K562 (cell line): Measurements from ENCODE around the gene TCEAL8. TPM values are rescaled to one million over a fixed set of nuclear protein-coding genes. Genes with fewer than 3 reads are reported as not detected.

Experiments used
- BCOR ChIP-seq: fragments of 450-650 bp; IDR thresholded peaks from 2 replicates; pipeline ENCODE4 v1.6.1; 2016
- CBFA2T2 ChIP-seq: fragments of 450-650 bp; conservative IDR thresholded peaks from 2 replicates; pipeline ENCODE4 v1.6.1; 2017; ENCODE audit warnings: mild to moderate bottlenecking
- CREBBP ChIP-seq: IDR thresholded peaks from one replicate; pipeline ENCODE4 v1.6.1; 2012; ENCODE audit warnings: low read depth, mild to moderate bottlenecking, control low read depth, inconsistent platforms, low read length
- DLX4 ChIP-seq: fragments of 250-450 bp; sonication (Bioruptor Pico); IDR thresholded peaks from 2 replicates; pipeline ENCODE4 v1.6.1; 2021; ENCODE audit warnings: mild to moderate bottlenecking
- EP400 ChIP-seq: fragments of 450-650 bp; IDR thresholded peaks from 2 replicates; pipeline ENCODE4 v1.6.1; 2017; ENCODE audit warnings: antibody characterized with exemption, mild to moderate bottlenecking, moderate library complexity
- KDM2B ChIP-seq: fragments of 250-450 bp; sonication (Bioruptor Pico); IDR thresholded peaks from 2 replicates; pipeline ENCODE4 v1.8.0; 2021; ENCODE audit warnings: mild to moderate bottlenecking, moderate library complexity
- LEF1 ChIP-seq: fragments of 450-650 bp; IDR thresholded peaks from 2 replicates; pipeline ENCODE4 v1.6.1; 2016; ENCODE audit warnings: mild to moderate bottlenecking
- NFIX ChIP-seq: fragments of 250-450 bp; sonication (Bioruptor Pico); IDR thresholded peaks from 2 replicates; pipeline ENCODE4 v1.4.0; 2020; ENCODE audit warnings: low read depth, mild to moderate bottlenecking, moderate library complexity
- NUFIP1 ChIP-seq: fragments of 450-650 bp; IDR thresholded peaks from 2 replicates; pipeline ENCODE4 v1.6.1; 2018; ENCODE audit not compliant: partially characterized antibody
- PTBP1 ChIP-seq: fragments of 200-400 bp; formaldehyde crosslinking; IDR thresholded peaks from 2 replicates; pipeline ENCODE4 v1.6.1; 2017; ENCODE audit warnings: low read depth, low read length
- RBM14 ChIP-seq: fragments of 200-400 bp; formaldehyde crosslinking; IDR thresholded peaks from 2 replicates; pipeline ENCODE4 v1.6.1; 2018; ENCODE audit warnings: low read depth, mild to moderate bottlenecking, low read length, moderate library complexity, borderline replicate concordance; ENCODE audit not compliant: insufficient read depth
- ZNF589 ChIP-seq: fragments of 200-800 bp; sonication (Bioruptor generic); IDR thresholded peaks from 2 replicates; pipeline ENCODE4 v1.6.1; 2016; ENCODE audit warnings: low read depth, missing genetic modification characterization, missing compliant biosample characterization
- ZNF696 ChIP-seq: fragments of 250-450 bp; sonication (Bioruptor Pico); conservative IDR thresholded peaks from 2 replicates; pipeline ENCODE4 v1.4.0; 2020; ENCODE audit warnings: mild to moderate bottlenecking, moderate library complexity
- polyA plus RNA-seq, 8 experiments: library from polyadenylated mRNA; depleted of rRNA in 4 of 8; stranded (reverse) in 5 of 8; unstranded in 3 of 8; fragments of >200 nt; fragmentation: Nextera tagmentation in 2 of 8; fragmentation: Illumina TruSeq in 1 of 8; extraction: Ambion mirVana in 2 of 8; extraction: Trizol in 1 of 8; gene quantifications; 2 replicates each; pipeline versions ENCODE4 v1.2.1 to v1.2.3, GENCODE V29; 2011 to 2014; ENCODE audit warnings: inconsistent platforms in 1 of 8, missing spikeins in 1 of 8
- total RNA-seq, 7 experiments: library from RNA; depleted of rRNA in 6 of 7; stranded (reverse); fragments of >200 nt in 6 of 7; fragmentation: Illumina TruSeq in 2 of 7; extraction: Trizol in 2 of 7; gene quantifications; 2 replicates each; pipeline versions ENCODE4 v1.2.1 to v1.2.3, GENCODE V29; 2011 to 2021; ENCODE audit warnings: low replicate concordance in 1 of 7
- TF ChIP-seq, protein P1 (sequence below), 2 experiments: IDR thresholded peaks; 2 replicates each; pipeline ENCODE4 v1.6.1; 2012; ENCODE audit warnings: improper control_type of control experiment in 2 of 2, low read depth in 2 of 2, low read length in 2 of 2, borderline replicate concordance in 1 of 2
- TF ChIP-seq, protein P2 (sequence below): IDR thresholded peaks from 3 replicates; pipeline ENCODE4 v1.6.1; 2011; ENCODE audit warnings: borderline replicate concordance, mild to moderate bottlenecking; ENCODE audit not compliant: insufficient read length, insufficient read depth
- TF ChIP-seq, protein P3 (sequence below), 2 experiments: fragments of 450-650 bp; IDR thresholded peaks; 2 replicates each; pipeline ENCODE4 v1.6.1; 2016; ENCODE audit warnings: mild to moderate bottlenecking in 2 of 2, borderline replicate concordance in 1 of 2, low read depth in 1 of 2, moderate library complexity in 1 of 2

Gene TCEAL8
- total and polyA plus RNA-seq, 9 of the 15 experiments (the other 6 are each of a cell fraction or from before 2014, with no cell fraction given): 49.0 to 178 (median 101) TPM

DNA sequence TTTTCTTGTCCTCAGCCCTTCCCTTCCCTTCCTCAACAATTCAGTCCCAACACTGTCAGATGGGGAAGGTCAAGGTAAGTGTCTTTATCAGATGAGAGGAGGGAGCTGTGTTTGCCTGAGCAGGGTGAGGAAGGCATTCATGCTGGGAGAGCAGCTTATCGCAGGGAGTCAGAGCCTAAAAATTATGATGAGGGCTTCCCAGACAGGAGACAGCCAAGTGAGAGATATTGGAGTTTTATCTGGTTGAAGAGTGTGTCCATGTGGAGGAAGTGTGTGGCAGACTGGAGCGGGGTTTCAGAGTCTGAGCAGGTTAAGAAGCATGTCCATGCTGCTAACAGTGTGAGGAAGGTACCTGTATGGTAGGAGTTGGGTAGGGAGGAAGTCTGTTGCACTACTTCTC lies 21.7 kb downstream of the TCEAL8 start (continued):
- TF ChIP-seq, protein P1, sequence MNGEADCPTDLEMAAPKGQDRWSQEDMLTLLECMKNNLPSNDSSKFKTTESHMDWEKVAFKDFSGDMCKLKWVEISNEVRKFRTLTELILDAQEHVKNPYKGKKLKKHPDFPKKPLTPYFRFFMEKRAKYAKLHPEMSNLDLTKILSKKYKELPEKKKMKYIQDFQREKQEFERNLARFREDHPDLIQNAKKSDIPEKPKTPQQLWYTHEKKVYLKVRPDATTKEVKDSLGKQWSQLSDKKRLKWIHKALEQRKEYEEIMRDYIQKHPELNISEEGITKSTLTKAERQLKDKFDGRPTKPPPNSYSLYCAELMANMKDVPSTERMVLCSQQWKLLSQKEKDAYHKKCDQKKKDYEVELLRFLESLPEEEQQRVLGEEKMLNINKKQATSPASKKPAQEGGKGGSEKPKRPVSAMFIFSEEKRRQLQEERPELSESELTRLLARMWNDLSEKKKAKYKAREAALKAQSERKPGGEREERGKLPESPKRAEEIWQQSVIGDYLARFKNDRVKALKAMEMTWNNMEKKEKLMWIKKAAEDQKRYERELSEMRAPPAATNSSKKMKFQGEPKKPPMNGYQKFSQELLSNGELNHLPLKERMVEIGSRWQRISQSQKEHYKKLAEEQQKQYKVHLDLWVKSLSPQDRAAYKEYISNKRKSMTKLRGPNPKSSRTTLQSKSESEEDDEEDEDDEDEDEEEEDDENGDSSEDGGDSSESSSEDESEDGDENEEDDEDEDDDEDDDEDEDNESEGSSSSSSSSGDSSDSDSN (IDR thresholded peaks at IDR 0.05; ENCODE audit: borderline replicate concordance in 1 of 2, low read depth in 2 of 2, low read length in 2 of 2): no peak
- TF ChIP-seq CREBBP: no peak
- no peak for TF ChIP-seq ZNF696 (CRISPR knock-in tag)
- TF ChIP-seq NFIX (CRISPR knock-in tag): no peak
- TF ChIP-seq BCOR: peak; percentile 55
- no peak for TF ChIP-seq PTBP1
- TF ChIP-seq KDM2B: no peak
- TF ChIP-seq RBM14: no peak
- TF ChIP-seq, protein P2, sequence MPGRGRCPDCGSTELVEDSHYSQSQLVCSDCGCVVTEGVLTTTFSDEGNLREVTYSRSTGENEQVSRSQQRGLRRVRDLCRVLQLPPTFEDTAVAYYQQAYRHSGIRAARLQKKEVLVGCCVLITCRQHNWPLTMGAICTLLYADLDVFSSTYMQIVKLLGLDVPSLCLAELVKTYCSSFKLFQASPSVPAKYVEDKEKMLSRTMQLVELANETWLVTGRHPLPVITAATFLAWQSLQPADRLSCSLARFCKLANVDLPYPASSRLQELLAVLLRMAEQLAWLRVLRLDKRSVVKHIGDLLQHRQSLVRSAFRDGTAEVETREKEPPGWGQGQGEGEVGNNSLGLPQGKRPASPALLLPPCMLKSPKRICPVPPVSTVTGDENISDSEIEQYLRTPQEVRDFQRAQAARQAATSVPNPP: no peak
- TF ChIP-seq LEF1: no peak
- TF ChIP-seq, protein P3, sequence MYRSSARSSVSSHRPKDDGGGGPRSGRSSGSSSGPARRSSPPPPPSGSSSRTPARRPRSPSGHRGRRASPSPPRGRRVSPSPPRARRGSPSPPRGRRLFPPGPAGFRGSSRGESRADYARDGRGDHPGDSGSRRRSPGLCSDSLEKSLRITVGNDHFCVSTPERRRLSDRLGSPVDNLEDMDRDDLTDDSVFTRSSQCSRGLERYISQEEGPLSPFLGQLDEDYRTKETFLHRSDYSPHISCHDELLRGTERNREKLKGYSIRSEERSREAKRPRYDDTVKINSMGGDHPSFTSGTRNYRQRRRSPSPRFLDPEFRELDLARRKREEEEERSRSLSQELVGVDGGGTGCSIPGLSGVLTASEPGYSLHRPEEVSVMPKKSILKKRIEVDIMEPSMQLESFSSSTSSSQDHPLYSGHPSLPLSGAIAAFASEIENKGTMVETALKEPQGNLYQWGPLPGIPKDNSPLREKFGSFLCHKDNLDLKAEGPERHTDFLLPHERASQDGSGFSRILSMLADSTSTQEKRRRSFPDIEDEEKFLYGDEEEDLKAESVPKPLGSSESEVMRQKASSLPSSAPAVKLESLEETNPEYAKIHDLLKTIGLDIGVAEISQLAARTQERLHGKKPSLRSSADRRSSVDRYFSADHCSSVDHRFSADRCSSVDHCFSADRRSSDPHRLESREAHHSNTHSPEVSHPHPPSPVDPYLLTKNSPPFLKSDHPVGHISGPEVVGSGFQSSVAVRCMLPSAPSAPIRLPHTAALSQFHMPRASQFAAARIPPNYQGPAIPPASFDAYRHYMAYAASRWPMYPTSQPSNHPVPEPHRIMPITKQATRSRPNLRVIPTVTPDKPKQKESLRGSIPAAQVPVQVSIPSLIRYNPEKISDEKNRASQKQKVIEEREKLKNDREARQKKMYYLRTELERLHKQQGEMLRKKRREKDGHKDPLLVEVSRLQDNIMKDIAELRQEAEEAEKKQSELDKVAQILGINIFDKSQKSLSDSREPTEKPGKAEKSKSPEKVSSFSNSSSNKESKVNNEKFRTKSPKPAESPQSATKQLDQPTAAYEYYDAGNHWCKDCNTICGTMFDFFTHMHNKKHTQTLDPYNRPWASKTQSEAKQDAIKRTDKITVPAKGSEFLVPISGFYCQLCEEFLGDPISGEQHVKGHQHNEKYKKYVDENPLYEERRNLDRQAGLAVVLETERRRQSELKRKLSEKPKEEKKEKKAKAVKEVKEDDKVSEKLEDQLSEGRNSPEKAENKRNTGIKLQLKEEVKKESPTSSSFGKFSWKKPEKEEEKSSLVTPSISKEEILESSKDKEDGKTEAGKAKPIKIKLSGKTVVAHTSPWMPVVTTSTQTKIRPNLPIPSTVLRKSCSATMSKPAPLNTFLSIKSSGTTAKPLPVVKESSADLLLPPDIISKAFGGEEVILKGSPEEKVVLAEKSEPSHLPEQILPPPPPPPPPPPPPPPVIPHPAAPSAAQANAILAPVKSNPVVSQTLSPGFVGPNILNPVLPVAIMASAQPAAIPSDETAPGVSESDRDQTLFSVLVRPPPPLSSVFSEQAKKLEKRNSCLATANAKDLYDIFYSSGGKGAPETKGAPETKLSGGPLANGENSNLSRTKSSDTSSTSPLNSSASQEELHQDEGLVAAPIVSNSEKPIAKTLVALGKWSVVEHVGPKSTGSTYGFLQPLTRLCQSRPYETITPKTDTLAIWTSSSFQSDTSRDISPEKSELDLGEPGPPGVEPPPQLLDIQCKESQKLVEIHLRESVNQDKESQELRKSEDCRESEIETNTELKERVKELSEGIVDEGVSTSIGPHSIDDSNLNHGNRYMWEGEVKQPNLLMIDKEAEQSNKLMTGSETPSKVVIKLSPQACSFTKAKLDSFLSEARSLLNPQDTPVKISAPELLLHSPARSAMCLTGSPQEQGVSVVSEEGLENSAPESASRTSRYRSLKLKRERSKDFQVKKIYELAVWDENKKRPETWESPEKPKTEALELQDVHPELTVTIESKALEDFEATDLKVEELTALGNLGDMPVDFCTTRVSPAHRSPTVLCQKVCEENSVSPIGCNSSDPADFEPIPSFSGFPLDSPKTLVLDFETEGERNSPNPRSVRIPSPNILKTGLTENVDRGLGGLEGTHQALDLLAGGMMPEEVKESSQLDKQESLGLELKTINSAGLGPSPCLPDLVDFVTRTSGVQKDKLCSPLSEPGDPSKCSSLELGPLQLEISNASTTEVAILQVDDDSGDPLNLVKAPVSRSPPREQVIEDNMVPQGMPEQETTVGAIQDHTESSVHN (IDR thresholded peaks at IDR 0.05; ENCODE audit: borderline replicate concordance in 1 of 2, low read depth in 1 of 2): no peak
- TF ChIP-seq CBFA2T2: peak; percentile 94
- TF ChIP-seq ZNF589 (CRISPR knock-in tag): no peak
- peak; percentile 35; the same call in 1 of the 2 replicates for TF ChIP-seq EP400
- no peak for TF ChIP-seq NUFIP1
- TF ChIP-seq DLX4: no peak
